H7 (cell line): ENCODE measurements around the gene CCDC60. TPM values are rescaled to one million over a fixed set of nuclear protein-coding genes. Genes with fewer than 3 reads are reported as not detected.

Experiments
- total RNA-seq: library from RNA; depleted of rRNA; stranded (reverse); fragments of >200 nt; shearing (Covaris generic); gene quantifications from 2 replicates; pipeline ENCODE4 v1.2.3, GENCODE V29; 2014; rRNA removed

The CCDC60 gene
- total RNA-seq, 1 experiment from 2014 or later, result 3.5 TPM

Other genes with a start within 250 kb of the CCDC60 start
- 10.7 and 15.8 TPM in 2 replicates for gene HSPB8, start 155.8 kb upstream of the CCDC60 start, total RNA-seq